ENCODE results near the gene COX19.

The COX19 gene

GRCh38 chr7:974820-975681 is at the start of gene COX19:
Gene COX19, minus strand, starts transcription at chr7:975549. Its CDS starts 40 bp downstream, at chr7:975509.
- DNase-seq (ENCODE audit: low spot score) = peak; percentile 95

DNA sequence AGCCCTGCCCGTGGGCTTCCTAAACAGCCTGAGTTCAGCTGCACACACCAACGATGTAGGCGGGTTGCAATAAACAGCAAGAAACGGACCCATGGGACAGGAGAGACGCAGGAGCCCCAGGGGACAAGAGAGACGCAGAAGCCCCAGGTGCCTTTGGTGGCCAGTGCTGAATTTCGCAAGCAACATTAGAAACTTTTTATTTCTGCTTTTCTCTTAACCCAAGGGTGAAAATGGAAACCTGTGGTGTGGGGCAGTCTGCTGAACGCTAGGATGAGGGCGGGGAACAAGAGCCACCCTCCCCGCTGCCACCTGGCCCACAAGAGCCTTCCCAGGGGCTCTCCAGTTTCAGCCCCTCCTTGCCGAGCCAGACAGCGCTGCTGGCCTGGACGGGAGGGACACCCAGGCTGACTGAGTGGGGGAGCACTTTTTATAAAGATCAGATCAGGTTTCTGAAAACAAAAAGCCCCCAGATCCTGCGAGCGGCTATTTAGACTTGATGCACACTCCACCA is 49.0 kb upstream of the COX19 start:
- DNase-seq (ENCODE audit: low spot score) = no peak

DNA sequence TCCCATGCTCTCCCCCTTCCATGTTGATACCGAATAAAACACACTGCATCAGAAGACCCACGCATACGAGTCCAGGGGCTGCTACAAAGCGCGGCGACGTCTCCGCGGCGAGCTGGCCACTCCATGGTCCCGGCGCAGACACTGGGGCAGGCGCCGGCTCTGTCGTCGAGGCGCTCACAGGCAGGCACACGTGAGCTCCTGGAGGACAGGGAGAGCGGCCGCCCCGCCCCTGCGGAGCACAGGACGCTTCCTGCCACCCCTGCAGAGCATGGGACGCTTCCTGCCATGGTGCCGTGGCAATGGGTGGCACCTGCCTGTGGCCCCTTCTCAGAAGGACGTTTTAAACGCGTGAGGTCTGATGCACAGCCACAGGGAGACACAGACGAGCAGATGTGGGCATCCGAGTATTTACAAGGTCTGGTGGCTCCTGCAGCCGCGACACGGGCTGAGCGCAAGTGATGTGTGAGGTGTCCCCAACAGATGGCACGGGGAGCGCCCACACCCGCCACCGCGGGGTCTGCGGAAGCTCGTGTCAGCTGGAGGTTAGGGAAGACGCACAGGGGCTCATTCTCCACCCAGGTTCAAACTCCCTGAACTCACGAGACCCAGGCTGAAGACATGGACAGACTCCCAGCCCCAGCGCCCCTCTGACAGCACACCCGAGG is 47.6 kb upstream of the COX19 start:
- DNase-seq (ENCODE audit: low spot score) = no peak

- DNase-seq (ENCODE audit: low spot score) = no peak
Observed at GRCh38 chr7:1022356-1022755, 47.0 kb upstream of the COX19 start.

DNA sequence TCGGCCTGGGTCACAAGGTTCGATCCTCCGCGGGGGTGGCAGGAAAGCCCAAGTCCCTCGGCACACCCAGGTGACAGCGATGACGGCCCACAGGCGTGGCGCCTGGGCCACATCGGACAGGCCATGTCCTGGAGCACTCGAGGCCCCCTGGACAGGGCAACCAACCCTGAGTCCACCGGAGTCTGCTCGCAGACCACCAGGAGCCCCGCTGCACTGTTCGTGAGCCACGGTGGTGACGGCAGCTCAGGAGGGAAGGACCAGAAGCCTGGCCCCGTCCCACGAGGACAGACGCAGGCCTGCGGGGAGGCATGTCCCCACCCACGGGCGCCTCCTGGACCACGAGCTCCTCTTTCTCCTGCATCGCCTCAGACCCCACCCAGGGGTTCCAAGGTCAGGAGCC is 46.6 kb upstream of the COX19 start:
- DNase-seq (ENCODE audit: low spot score) = no peak

- no peak for DNase-seq (ENCODE audit: low spot score)
Observed at GRCh38 chr7:1021366-1021765, 46.0 kb upstream of the COX19 start.

GRCh38 chr7:1020849-1021251 is 45.5 kb upstream of the COX19 start:
- no peak for DNase-seq (ENCODE audit: low spot score)

GRCh38 chr7:1019789-1020610 is 44.7 kb upstream of the COX19 start:
- no peak for DNase-seq (ENCODE audit: low spot score)

- DNase-seq (ENCODE audit: low spot score) = no peak
Observed at GRCh38 chr7:1019255-1019785, 44.0 kb upstream of the COX19 start.

DNA sequence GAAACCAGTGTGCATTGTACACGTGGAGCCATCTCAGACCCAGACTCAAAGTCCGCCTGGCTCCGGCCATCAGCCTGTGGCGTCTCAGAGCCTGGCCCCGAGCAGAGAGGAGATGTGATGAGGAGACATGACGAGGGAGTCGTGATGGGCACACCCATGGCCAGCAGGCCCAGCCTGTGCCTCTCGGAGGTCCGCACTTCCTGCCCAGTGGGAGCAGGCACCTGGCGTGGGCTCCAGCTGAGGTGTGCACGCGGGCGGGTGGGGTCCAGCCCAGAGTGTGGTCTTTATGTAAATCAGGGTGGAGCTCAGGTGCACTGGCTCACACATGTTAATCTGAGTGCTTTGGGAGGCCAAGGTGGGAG is 43.0 kb upstream of the COX19 start:
- DNase-seq (ENCODE audit: low spot score) = no peak

- no peak for DNase-seq (ENCODE audit: low spot score)
Observed at GRCh38 chr7:1017586-1018333, 42.4 kb upstream of the COX19 start.

- DNase-seq (ENCODE audit: low spot score) = no peak
Observed at GRCh38 chr7:1016577-1017531, 41.5 kb upstream of the COX19 start.

- no peak for DNase-seq (ENCODE audit: low spot score)
Observed at GRCh38 chr7:1015196-1016121, 40.1 kb upstream of the COX19 start.

DNA sequence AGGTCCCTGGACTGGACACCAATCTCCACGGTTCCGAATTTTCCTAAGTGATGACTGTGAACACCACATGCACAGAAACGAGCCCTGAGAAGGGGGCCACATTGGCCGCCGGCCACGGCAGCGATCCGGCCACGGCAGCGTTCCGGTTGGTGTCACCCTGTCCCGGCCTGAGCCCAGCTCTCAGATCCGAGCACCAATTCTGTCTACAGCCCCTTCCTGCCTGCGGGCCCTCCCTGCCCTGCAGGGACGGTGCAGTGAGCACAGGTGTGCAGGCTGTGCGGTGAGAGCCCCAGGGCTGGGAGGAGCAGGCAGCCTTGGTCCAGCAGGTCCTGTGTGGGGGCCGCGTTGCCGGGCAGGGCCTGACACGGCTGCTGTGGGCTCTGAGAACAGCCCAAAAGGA is 39.3 kb upstream of the COX19 start:
- DNase-seq (ENCODE audit: low spot score) = no peak

DNA sequence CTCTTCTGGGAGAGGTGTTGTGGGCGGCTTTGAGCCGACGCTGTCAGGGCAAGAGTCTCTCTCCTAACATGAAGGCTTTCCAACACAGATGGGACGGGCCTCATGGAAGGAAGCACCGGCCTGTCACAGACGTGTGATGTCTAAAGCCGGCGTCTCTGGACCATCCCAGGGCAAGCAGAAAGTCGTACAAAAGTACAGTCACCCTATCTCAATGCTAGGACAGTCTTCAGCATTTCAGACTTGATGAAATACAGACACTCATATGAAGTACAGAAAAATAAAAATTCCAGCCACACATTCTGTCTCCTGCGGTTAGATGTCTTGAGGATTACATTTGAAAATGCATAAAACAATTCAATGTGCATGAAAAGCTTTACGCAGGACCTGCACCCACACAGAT is 38.2 kb upstream of the COX19 start:
- no peak for DNase-seq (ENCODE audit: low spot score)

- DNase-seq (ENCODE audit: low spot score) = no peak
Observed at GRCh38 chr7:1012716-1013095, 37.4 kb upstream of the COX19 start.

DNA sequence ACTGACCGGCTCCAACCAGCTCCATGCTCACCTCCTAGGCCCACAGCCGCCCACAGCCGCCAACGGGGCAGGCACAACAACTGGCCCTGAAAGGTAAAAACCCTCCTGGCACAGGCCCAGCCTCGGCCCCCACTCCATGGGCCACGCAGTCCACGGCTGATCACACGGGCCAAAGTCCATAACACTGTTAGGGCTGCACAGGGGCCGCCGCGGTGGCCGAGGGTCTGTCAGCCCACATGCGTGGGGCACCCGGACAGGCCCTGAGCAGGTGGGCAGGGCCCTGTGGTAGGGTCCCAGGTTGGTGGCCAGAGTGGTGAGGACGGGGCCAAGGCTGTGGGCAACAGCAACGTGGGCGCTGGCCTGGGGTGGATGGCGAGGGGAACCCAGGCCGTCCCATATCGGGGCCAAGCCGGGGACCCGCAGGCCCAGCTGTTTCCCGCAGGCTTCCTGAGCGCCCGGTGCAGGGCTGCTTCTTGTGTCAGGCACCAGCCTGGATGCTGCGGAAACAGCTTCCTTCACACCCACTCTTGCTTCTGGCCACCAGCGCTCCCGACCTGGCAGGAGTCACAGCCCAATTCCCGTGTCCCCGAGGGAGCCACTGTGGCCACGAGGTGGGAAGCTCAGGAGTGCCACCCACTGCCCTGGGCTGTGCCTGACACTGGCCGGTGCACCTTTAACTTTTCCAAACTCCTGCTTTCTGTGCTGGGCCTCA is 36.8 kb upstream of the COX19 start:
- DNase-seq (ENCODE audit: low spot score) = no peak

- DNase-seq (ENCODE audit: low spot score) = no peak
Observed at GRCh38 chr7:1011297-1012003, 36.1 kb upstream of the COX19 start.
